ENCODE results near the gene FBLN7.

GRCh38 chr2:112142525-112143078 is 4.4 kb downstream of the FBLN7 start:
- TF ChIP-seq, protein P1, sequence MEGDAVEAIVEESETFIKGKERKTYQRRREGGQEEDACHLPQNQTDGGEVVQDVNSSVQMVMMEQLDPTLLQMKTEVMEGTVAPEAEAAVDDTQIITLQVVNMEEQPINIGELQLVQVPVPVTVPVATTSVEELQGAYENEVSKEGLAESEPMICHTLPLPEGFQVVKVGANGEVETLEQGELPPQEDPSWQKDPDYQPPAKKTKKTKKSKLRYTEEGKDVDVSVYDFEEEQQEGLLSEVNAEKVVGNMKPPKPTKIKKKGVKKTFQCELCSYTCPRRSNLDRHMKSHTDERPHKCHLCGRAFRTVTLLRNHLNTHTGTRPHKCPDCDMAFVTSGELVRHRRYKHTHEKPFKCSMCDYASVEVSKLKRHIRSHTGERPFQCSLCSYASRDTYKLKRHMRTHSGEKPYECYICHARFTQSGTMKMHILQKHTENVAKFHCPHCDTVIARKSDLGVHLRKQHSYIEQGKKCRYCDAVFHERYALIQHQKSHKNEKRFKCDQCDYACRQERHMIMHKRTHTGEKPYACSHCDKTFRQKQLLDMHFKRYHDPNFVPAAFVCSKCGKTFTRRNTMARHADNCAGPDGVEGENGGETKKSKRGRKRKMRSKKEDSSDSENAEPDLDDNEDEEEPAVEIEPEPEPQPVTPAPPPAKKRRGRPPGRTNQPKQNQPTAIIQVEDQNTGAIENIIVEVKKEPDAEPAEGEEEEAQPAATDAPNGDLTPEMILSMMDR (IDR thresholded peaks at IDR 0.05) = no peak
- no peak for TF ChIP-seq POLR2A (IDR thresholded peaks at IDR 0.05)

Measured in testis (tissue), 2 donors.